RWPE2 (cell line): ENCODE data around the gene EXOC3L1.

Source experiments
- ATAC-seq: fragments of 200-7000 bp; cut with Tn5 transposase; 3 replicates; pipeline ENCODE4 v1.9.1; 2021; ENCODE audit warnings: low read depth
- DNase-seq: peaks from one replicate; pipeline ENCODE4 v3.0.0-alpha.2; 2020; ENCODE audit warnings: low spot score
- H3K27ac ChIP-seq: fragments of 450-650 bp; 2 replicates; pipeline ENCODE4 v1.5.1; 2017; ENCODE audit warnings: mild to moderate bottlenecking; ENCODE audit not compliant: poor library complexity, severe bottlenecking
- H3K27me3 ChIP-seq: fragments of 250-450 bp; sonication (Bioruptor Pico); 2 replicates; pipeline ENCODE4 v1.5.1; 2021; ENCODE audit warnings: mild to moderate bottlenecking, moderate library complexity; ENCODE audit not compliant: insufficient read depth, poor library complexity, severe bottlenecking
- H3K36me3 ChIP-seq: fragments of 250-450 bp; sonication (Bioruptor Pico); 2 replicates; pipeline ENCODE4 v1.5.1; 2020; ENCODE audit warnings: low read depth, mild to moderate bottlenecking, moderate library complexity
- H3K4me1 ChIP-seq: fragments of 250-450 bp; sonication (Bioruptor Pico); 2 replicates; pipeline ENCODE4 v1.5.1; 2021; ENCODE audit warnings: mild to moderate bottlenecking, moderate library complexity; ENCODE audit not compliant: insufficient read depth, poor library complexity, severe bottlenecking
- H3K4me3 ChIP-seq: fragments of 250-450 bp; sonication (Bioruptor Pico); 2 replicates; pipeline ENCODE4 v1.5.1; 2021; ENCODE audit warnings: mild to moderate bottlenecking, moderate library complexity; ENCODE audit not compliant: severe bottlenecking
- H3K9me3 ChIP-seq: fragments of 250-450 bp; sonication (Bioruptor Pico); 2 replicates; pipeline ENCODE4 v1.5.1; 2021; ENCODE audit warnings: mild to moderate bottlenecking, moderate library complexity; ENCODE audit not compliant: severe bottlenecking
- CTCF ChIP-seq: fragments of 450-650 bp; IDR thresholded peaks from one replicate; pipeline ENCODE4 v1.5.1; 2017; ENCODE audit warnings: mild to moderate bottlenecking, moderate library complexity; ENCODE audit not compliant: poor library complexity, severe bottlenecking

Gene EXOC3L1

GRCh38 chr16:67207249-67208091, 17.5 kb upstream of the EXOC3L1 start:
- peak overlapping the region; percentile 92 for H3K27ac ChIP-seq
- DNase-seq: peak; percentile 72

GRCh38 chr16:67206838-67207248, 16.9 kb upstream of the EXOC3L1 start:
- ATAC-seq (peak; percentile 47), DNase-seq (peak; percentile 80)
- Histone ChIP-seq H3K4me3 (no peak overlapping the region), H3K36me3 (peaks cover 13% of the 10 kb centered on the region), H3K27ac (peak overlapping the region; percentile 92), H3K27me3 (no peaks in the 10 kb centered on the region), H3K9me3 (no peaks in the 10 kb centered on the region), H3K4me1 (peaks cover 27% of the 10 kb centered on the region)
- no peak for TF ChIP-seq CTCF

More at GRCh38 chr16:67207249-67208091, 17.5 kb upstream of the EXOC3L1 start:
- Histone ChIP-seq H3K9me3 (no peaks in the 10 kb centered on the region), H3K27me3 (no peaks in the 10 kb centered on the region), H3K36me3 (peaks cover 7% of the 10 kb centered on the region), H3K4me1 (peaks cover 34% of the 10 kb centered on the region), H3K4me3 (no peak overlapping the region)
- no peak for TF ChIP-seq CTCF
- peak; percentile 49 for ATAC-seq

GRCh38 chr16:67206129-67206837, 16.3 kb upstream of the EXOC3L1 start:
- Histone ChIP-seq H3K36me3 (peaks cover 19% of the 10 kb centered on the region), H3K4me3 (no peak overlapping the region), H3K4me1 (peaks cover 26% of the 10 kb centered on the region), H3K27me3 (no peaks in the 10 kb centered on the region), H3K9me3 (no peaks in the 10 kb centered on the region), H3K27ac (peak overlapping the region; percentile 92)
- ATAC-seq (peak; percentile 0; the same call in 1 of the 3 replicates), DNase-seq (peak; percentile 46)
- TF ChIP-seq CTCF: no peak

- DNase-seq: peak; percentile 55
- no peaks in the 10 kb centered on the region for H3K27me3 ChIP-seq
- H3K4me1 ChIP-seq: peaks cover 26% of the 10 kb centered on the region
- H3K27ac ChIP-seq: peak overlapping the region; percentile 92
- no peaks in the 10 kb centered on the region for H3K9me3 ChIP-seq
- no peak for ATAC-seq
- H3K36me3 ChIP-seq: peaks cover 30% of the 10 kb centered on the region
- H3K4me3 ChIP-seq: no peak overlapping the region
- TF ChIP-seq CTCF: no peak
These were observed 14.1 kb upstream of the EXOC3L1 start for GRCh38 chr16:67204076-67204475.
